Measurements from ENCODE around the gene COL15A1.

GRCh38 chr9:98909935-98910334 lies 33.8 kb upstream of the COL15A1 start:
- TF ChIP-seq POLR2A (IDR thresholded peaks at IDR 0.05; ENCODE audit: insufficient read depth in 1 of 2, low read depth in 2 of 2, low read length in 2 of 2) (no peak), GPN1 (CRISPR knock-in tag; IDR thresholded peaks at IDR 0.05; ENCODE audit: borderline replicate concordance) (no peak), NR3C1 (CRISPR knock-in tag; IDR thresholded peaks at IDR 0.05) (no peak), CBFB (CRISPR knock-in tag; IDR thresholded peaks at IDR 0.05) (no peak), CAMTA2 (CRISPR knock-in tag; IDR thresholded peaks at IDR 0.05; ENCODE audit: borderline replicate concordance) (no peak), KDM1A (CRISPR knock-in tag; IDR thresholded peaks at IDR 0.05) (no peak), YY1 (IDR thresholded peaks at IDR 0.05; ENCODE audit: insufficient read depth, insufficient replicate concordance, low read depth, low read length) (no peak)
- TF ChIP-seq, protein P1, sequence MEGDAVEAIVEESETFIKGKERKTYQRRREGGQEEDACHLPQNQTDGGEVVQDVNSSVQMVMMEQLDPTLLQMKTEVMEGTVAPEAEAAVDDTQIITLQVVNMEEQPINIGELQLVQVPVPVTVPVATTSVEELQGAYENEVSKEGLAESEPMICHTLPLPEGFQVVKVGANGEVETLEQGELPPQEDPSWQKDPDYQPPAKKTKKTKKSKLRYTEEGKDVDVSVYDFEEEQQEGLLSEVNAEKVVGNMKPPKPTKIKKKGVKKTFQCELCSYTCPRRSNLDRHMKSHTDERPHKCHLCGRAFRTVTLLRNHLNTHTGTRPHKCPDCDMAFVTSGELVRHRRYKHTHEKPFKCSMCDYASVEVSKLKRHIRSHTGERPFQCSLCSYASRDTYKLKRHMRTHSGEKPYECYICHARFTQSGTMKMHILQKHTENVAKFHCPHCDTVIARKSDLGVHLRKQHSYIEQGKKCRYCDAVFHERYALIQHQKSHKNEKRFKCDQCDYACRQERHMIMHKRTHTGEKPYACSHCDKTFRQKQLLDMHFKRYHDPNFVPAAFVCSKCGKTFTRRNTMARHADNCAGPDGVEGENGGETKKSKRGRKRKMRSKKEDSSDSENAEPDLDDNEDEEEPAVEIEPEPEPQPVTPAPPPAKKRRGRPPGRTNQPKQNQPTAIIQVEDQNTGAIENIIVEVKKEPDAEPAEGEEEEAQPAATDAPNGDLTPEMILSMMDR (CRISPR knock-in tag; IDR thresholded peaks at IDR 0.05), result no peak
